Stimulated activated CD4-positive, alpha-beta T cell treated with anti-CD3 and anti-CD28 coated beads, TNF-alpha, amount 100 ng/mL, for 48 hours (primary cell): ENCODE measurements around the gene RAX.

Experiments
- DNase-seq, 3 donors: peaks; one replicate each; pipeline ENCODE4 v3.0.0-alpha.2; 2020; ENCODE audit warnings: low read depth in 3 of 3

Gene RAX

DNA sequence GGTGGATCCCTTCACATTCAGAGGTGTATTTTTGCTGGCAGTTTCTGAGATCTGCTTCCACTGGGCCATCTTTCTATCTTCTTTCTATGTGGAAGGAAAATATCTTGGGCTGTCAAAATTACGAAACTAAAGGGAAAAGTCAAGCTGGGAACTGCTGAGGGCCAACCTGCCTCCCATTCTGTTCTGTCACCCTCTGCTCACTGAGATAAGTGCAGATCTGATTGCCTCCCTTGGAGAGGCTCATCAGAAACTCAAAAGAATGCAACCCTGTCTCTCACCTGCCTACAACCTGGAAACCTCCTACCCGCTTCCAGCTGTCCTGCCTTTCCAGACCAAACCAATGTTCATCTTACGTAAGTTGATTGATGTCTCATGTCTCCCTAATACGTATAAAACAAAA, 26.5 kb downstream of the RAX start:
- no peak for DNase-seq

DNA sequence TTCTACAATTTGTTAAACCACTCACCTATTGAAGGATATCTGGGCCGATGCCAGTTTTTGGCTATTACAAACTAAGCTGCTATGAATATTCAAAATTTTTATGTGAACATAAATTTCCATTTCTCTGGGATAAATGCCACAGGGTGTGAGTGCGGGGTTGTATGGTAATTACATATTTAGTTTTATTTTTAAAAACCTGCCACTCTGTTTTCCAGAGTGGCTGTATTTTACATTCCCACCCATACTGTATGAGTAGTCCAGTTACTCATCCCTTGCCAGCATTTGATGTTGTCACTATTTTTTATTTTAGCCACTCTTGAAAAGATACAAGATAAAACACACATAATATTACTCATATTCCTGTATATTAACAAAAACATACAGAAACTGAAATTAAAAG, 30.3 kb downstream of the RAX start:
- no peak for DNase-seq

DNA sequence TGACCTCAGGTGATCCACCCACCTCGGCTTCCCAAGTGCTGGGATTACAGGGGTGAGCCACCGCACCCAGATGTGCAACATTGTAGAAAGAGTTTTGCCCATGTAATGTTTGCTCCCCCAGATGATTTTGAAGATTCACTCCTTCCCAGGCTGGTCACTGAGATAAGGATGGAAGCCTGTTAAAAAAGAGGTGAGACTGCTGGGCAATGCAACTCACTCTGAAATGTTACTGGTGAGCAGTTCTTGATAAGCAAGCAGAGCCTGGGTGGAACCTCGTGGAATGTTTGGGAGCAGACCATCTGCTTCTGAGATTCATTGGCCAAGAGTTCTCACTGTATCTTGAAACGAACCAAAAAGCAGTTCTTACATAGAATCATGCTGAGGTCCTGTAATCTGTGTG, 33.6 kb downstream of the RAX start:
- DNase-seq: no peak

DNA sequence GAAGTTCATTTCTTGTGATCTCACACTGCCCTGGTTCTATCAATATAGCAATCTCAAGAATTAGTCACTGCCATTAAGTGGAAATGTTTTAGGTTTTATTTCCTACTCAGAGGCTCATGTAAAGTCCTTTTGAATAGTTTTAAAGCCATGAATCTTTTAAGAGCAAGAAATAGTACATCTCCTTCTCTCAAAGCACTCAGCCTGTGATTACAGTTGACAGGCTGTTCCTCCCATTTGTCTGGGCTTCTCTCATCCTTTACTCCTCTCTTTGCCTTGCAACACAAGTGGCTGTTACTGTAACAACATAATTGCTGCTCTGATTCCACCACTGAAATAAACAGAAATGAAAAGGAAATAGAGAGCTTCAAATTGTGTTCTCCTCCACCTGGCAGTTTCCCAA, 34.9 kb downstream of the RAX start:
- DNase-seq: no peak

GRCh38 chr18:59233017-59233410, 40.2 kb downstream of the RAX start:
- DNase-seq: no peak

- DNase-seq: no peak
These were observed 40.8 kb downstream of the RAX start for GRCh38 chr18:59232309-59233016.

DNA sequence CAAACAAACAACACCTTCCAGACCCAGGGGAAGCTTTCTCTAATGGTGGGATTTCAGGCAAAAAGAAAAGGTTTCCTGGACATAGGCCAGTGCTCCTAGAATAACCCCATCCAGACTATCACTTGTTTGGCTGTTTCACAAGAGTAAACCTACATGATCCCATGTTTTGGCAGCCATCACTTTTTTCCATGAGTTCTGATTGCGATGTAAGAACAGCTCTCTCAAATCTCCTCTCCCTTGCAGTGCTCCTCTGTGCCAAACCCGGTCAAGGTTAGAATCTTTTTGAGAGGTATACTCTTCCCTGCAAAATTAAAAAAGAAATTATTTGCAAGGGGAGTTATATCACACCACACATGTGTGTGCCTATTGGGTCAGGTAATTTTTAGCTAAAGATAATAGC, 41.4 kb downstream of the RAX start:
- DNase-seq: no peak

DNA sequence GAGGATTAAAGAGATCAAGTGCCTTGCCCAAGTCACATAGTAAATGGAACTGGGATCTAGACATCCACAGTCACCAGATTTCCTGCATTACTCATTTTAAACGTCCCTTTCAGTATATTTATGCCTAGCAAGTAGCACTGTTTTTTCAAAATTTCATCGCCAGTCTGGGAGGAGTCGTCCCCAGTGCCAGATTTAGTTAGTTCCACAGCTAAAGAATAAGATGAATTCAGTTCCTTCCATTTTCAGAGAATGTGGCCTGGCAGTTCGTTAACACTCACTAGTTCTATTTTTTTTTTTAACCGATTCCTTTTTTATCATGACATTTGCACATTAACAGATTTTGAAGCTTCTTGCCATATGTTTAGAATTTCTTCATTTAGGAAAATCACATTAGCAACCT, 42.1 kb downstream of the RAX start:
- no peak for DNase-seq

GRCh38 chr18:59229701-59230443, 43.4 kb downstream of the RAX start:
- no peak for DNase-seq

GRCh38 chr18:59229191-59229590, 44.1 kb downstream of the RAX start:
- DNase-seq: no peak

DNA sequence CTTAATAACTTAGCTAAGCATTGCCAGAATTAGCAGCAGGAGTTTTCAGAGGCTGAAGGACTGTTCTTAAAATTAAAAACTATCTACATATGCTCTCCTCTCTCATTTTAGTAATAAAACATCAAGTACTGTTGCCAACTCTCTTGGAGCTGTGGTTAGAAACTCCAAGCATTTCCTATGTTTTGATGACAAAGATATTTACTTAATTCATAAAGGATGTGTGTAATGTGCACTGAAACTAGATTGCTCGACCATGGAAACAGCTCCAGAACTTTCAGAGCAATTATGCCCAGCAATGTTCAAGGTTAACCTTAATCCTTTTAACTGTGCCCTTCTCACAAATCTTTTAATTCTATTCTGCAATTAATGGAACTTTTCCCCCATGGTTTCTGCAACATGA, 44.9 kb downstream of the RAX start:
- no peak for DNase-seq

DNA sequence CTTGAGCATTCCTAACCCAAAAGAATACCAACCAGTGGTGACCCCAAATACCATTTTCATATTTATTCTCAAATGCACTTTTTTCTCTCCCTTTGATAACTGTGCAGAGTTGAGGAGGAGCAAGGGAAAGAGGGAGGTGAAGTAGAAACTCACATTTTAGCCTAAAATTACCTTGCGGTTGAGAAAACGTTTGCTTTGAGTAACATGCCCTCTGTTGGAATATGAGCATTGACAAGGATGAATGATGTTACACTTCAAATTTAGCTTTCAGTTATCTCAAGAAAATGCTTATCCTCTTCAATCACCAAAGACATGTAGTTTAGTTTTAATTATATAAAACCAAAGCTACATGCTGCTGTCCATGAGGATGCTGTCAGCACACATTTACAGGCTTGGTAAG, 50.9 kb downstream of the RAX start:
- DNase-seq: no peak

- no peak for DNase-seq
These were observed 52.2 kb downstream of the RAX start for GRCh38 chr18:59220784-59221765.

GRCh38 chr18:59220164-59220783, 53.0 kb downstream of the RAX start:
- DNase-seq: no peak

GRCh38 chr18:59219672-59220163, 53.5 kb downstream of the RAX start, which contains the start of gene GRP:
Gene GRP (plus strand): TSS chr18:59220158. CDS start chr18:59220266, 108 bp downstream.
- no peak for DNase-seq

DNA sequence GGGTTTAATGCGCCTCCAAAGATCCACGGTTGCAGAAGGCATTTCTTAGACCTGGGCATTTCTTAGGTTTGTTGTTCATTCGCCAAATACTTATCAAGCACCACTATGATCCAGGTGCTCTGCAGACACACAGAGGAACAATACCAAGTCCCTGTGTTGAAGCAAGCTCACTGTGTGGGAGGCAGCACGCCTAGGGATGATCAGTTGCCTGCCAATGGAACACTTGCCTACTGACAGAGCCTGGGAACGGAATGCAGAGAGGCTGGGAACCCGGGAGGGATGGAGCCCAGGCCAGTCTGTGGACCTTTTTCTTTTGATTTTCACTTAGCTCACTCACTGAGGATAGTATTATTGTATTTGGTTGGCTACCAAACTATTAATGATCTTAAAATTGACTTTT, 55.2 kb downstream of the RAX start:
- no peak for DNase-seq
